Measurements from ENCODE around the gene STPG3. TPM values are rescaled to one million over a fixed set of nuclear protein-coding genes. Genes with fewer than 3 reads are reported as not detected.

Gene STPG3
- total and polyA plus RNA-seq, 2 of the 13 experiments (the other 11 are each of a cell fraction or from before 2014, with no cell fraction given), result not detected

GRCh38 chr9:137223078-137223970 lies 27.8 kb upstream of the STPG3 start (continued):
- TF ChIP-seq YEATS2 (CRISPR knock-in tag; IDR thresholded peaks at IDR 0.05; ENCODE audit: borderline replicate concordance) (no peak; the same call in 1 of the 2 replicates), HNF1B (CRISPR knock-in tag; IDR thresholded peaks at IDR 0.05) (peak; percentile 7), FIP1L1 (IDR thresholded peaks at IDR 0.05; ENCODE audit: borderline replicate concordance, insufficient read depth, low read depth, low read length) (0 out of 2 replicates have a peak, but pooled peaks have one; percentile 11), HOXD1 (CRISPR knock-in tag; IDR thresholded peaks at IDR 0.05) (no peak), ERF (CRISPR knock-in tag; IDR thresholded peaks at IDR 0.05) (no peak), FOXA3 (CRISPR knock-in tag; IDR thresholded peaks at IDR 0.05) (peak; percentile 18; the same call in 1 of the 2 replicates), TEAD3 (CRISPR knock-in tag; optimal IDR thresholded peaks at IDR 0.05; ENCODE audit: borderline replicate concordance) (no peak), ZNF883 (CRISPR knock-in tag; IDR thresholded peaks at IDR 0.05; ENCODE audit: not compliant biosample characterization) (no peak), ATF7-NPFF (CRISPR knock-in tag; IDR thresholded peaks at IDR 0.05; ENCODE audit: low read depth) (peak; percentile 56; the same call in 1 of the 2 replicates), MEIS2 (CRISPR knock-in tag; IDR thresholded peaks at IDR 0.05) (no peak), ZNF263 (CRISPR knock-in tag; IDR thresholded peaks at IDR 0.05) (peak; percentile 11; the same call in 1 of the 2 replicates), ZBTB8A (CRISPR knock-in tag; IDR thresholded peaks at IDR 0.05; ENCODE audit: borderline replicate concordance, low read depth) (no peak)
- TF ChIP-seq, protein P1, sequence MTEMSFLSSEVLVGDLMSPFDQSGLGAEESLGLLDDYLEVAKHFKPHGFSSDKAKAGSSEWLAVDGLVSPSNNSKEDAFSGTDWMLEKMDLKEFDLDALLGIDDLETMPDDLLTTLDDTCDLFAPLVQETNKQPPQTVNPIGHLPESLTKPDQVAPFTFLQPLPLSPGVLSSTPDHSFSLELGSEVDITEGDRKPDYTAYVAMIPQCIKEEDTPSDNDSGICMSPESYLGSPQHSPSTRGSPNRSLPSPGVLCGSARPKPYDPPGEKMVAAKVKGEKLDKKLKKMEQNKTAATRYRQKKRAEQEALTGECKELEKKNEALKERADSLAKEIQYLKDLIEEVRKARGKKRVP (CRISPR knock-in tag; IDR thresholded peaks at IDR 0.05), result no peak
- TF ChIP-seq, protein P2, sequence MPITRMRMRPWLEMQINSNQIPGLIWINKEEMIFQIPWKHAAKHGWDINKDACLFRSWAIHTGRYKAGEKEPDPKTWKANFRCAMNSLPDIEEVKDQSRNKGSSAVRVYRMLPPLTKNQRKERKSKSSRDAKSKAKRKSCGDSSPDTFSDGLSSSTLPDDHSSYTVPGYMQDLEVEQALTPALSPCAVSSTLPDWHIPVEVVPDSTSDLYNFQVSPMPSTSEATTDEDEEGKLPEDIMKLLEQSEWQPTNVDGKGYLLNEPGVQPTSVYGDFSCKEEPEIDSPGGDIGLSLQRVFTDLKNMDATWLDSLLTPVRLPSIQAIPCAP (CRISPR knock-in tag; IDR thresholded peaks at IDR 0.05; ENCODE audit: low read depth), result no peak
- TF ChIP-seq, protein P3, sequence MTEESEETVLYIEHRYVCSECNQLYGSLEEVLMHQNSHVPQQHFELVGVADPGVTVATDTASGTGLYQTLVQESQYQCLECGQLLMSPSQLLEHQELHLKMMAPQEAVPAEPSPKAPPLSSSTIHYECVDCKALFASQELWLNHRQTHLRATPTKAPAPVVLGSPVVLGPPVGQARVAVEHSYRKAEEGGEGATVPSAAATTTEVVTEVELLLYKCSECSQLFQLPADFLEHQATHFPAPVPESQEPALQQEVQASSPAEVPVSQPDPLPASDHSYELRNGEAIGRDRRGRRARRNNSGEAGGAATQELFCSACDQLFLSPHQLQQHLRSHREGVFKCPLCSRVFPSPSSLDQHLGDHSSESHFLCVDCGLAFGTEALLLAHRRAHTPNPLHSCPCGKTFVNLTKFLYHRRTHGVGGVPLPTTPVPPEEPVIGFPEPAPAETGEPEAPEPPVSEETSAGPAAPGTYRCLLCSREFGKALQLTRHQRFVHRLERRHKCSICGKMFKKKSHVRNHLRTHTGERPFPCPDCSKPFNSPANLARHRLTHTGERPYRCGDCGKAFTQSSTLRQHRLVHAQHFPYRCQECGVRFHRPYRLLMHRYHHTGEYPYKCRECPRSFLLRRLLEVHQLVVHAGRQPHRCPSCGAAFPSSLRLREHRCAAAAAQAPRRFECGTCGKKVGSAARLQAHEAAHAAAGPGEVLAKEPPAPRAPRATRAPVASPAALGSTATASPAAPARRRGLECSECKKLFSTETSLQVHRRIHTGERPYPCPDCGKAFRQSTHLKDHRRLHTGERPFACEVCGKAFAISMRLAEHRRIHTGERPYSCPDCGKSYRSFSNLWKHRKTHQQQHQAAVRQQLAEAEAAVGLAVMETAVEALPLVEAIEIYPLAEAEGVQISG (CRISPR knock-in tag; IDR thresholded peaks at IDR 0.05), result no peak
- TF ChIP-seq, protein P4, sequence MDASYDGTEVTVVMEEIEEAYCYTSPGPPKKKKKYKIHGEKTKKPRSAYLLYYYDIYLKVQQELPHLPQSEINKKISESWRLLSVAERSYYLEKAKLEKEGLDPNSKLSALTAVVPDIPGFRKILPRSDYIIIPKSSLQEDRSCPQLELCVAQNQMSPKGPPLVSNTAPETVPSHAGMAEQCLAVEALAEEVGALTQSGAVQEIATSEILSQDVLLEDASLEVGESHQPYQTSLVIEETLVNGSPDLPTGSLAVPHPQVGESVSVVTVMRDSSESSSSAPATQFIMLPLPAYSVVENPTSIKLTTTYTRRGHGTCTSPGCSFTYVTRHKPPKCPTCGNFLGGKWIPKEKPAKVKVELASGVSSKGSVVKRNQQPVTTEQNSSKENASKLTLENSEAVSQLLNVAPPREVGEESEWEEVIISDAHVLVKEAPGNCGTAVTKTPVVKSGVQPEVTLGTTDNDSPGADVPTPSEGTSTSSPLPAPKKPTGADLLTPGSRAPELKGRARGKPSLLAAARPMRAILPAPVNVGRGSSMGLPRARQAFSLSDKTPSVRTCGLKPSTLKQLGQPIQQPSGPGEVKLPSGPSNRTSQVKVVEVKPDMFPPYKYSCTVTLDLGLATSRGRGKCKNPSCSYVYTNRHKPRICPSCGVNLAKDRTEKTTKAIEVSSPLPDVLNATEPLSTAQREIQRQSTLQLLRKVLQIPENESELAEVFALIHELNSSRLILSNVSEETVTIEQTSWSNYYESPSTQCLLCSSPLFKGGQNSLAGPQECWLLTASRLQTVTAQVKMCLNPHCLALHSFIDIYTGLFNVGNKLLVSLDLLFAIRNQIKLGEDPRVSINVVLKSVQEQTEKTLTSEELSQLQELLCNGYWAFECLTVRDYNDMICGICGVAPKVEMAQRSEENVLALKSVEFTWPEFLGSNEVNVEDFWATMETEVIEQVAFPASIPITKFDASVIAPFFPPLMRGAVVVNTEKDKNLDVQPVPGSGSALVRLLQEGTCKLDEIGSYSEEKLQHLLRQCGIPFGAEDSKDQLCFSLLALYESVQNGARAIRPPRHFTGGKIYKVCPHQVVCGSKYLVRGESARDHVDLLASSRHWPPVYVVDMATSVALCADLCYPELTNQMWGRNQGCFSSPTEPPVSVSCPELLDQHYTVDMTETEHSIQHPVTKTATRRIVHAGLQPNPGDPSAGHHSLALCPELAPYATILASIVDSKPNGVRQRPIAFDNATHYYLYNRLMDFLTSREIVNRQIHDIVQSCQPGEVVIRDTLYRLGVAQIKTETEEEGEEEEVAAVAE (CRISPR knock-in tag; IDR thresholded peaks at IDR 0.05; ENCODE audit: borderline replicate concordance), result no peak

Data from HepG2 (cell line).